Vagina (tissue), 2 donors: ENCODE data around the gene TLE3. TPM values are rescaled to one million over a fixed set of nuclear protein-coding genes. Genes with fewer than 3 reads are reported as not detected.

Experiments used
- DNase-seq, 2 donors: peaks; one replicate each; pipeline ENCODE4 v3.0.0-alpha.2; 2017; ENCODE audit errors: extremely low spot score in 2 of 2
- H3K27ac ChIP-seq: fragments of 200-600 bp; sonication (generic); one replicate; pipeline ENCODE4 v1.5.1; 2019
- H3K27me3 ChIP-seq: fragments of 200-600 bp; sonication (generic); one replicate; pipeline ENCODE4 v1.5.1; 2019
- H3K36me3 ChIP-seq, 2 donors: fragments of 200-600 bp; sonication (generic); one replicate each; pipeline ENCODE4 v1.5.1; 2017 to 2019
- H3K4me1 ChIP-seq: fragments of 200-600 bp; sonication (generic); one replicate; pipeline ENCODE4 v1.5.1; 2019
- H3K4me3 ChIP-seq, 2 donors: fragments of 200-600 bp; sonication (generic); 1 replicate in 1 of 2; 2 replicates in 1 of 2; pipeline ENCODE4 v1.5.1; 2016 to 2019
- H3K9me3 ChIP-seq: fragments of 200-600 bp; sonication (generic); one replicate; pipeline ENCODE4 v1.5.1; 2019
- POLR2A ChIP-seq, 2 donors: fragments of 450-650 bp; IDR thresholded peaks; one replicate each; pipeline ENCODE4 v1.6.1; 2017; ENCODE audit warnings: antibody characterized with exemption in 2 of 2, mild to moderate bottlenecking in 2 of 2, moderate library complexity in 2 of 2
- POLR2AphosphoS5 ChIP-seq, 2 donors: sonication (generic); formaldehyde crosslinking; IDR thresholded peaks; one replicate each; pipeline ENCODE4 v1.9.0; 2017; ENCODE audit warnings: antibody characterized with exemption in 2 of 2, mild to moderate bottlenecking in 2 of 2, low read depth in 1 of 2; ENCODE audit not compliant: insufficient read depth in 1 of 2
- intact Hi-C: fragments of 100-400 bp; cut with DNase I; formaldehyde crosslinking; loops from one replicate; pipeline ENCODE4 v1.15.1; 2023
- total RNA-seq: library from RNA; depleted of rRNA; stranded (reverse); fragments of >200 nt; gene quantifications from one replicate; pipeline ENCODE4 v1.2.3, GENCODE V29; 2016
- TF ChIP-seq, protein P1 (sequence below), 3 experiments: fragments of 450-650 bp in 2 of 3; fragments of 200-600 bp in 1 of 3; sonication (generic) in 1 of 3; IDR thresholded peaks; one replicate each; pipeline ENCODE4 v1.5.1; 2017 to 2019; ENCODE audit warnings: antibody characterized with exemption in 3 of 3, mild to moderate bottlenecking in 2 of 3, moderate library complexity in 2 of 3

The TLE3 gene
- total RNA-seq, 1 donor from 2014 or later, result 64.6 TPM

DNA sequence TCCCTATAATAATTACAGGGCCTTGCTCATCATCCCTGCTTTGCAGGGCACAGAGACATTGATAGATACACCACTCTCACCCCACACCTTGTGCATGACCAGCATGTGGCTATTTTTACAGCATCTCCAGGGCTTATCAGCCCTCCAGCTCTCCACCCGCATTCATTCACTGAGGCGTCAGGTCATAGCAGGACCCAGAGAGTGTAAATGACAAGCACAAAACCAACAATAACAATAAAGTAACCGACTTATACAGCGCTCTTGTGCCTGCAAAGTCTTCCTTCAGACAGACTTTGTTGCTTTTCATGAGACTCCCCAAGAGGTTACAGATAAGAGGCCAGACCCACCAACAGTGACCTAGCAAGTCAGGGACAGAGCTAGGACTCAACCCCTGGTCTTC lies 80.7 kb downstream of the TLE3 start:
- Histone ChIP-seq H3K27me3 (no peaks in the 10 kb centered on the region), H3K27ac (no peak overlapping the region), H3K4me1 (no peaks in the 10 kb centered on the region), H3K4me3 (no peak overlapping the region), H3K9me3 (no peaks in the 10 kb centered on the region), H3K36me3 (no peaks in the 10 kb centered on the region)
- DNase-seq, result no peak
- intact Hi-C loops, result no loop called here
- TF ChIP-seq, protein P1, sequence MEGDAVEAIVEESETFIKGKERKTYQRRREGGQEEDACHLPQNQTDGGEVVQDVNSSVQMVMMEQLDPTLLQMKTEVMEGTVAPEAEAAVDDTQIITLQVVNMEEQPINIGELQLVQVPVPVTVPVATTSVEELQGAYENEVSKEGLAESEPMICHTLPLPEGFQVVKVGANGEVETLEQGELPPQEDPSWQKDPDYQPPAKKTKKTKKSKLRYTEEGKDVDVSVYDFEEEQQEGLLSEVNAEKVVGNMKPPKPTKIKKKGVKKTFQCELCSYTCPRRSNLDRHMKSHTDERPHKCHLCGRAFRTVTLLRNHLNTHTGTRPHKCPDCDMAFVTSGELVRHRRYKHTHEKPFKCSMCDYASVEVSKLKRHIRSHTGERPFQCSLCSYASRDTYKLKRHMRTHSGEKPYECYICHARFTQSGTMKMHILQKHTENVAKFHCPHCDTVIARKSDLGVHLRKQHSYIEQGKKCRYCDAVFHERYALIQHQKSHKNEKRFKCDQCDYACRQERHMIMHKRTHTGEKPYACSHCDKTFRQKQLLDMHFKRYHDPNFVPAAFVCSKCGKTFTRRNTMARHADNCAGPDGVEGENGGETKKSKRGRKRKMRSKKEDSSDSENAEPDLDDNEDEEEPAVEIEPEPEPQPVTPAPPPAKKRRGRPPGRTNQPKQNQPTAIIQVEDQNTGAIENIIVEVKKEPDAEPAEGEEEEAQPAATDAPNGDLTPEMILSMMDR (IDR thresholded peaks at IDR 0.05), result no peak
- TF ChIP-seq POLR2A (IDR thresholded peaks at IDR 0.05) (no peak), POLR2AphosphoS5 (IDR thresholded peaks at IDR 0.05; ENCODE audit: insufficient read depth in 1 of 2, low read depth in 1 of 2) (no peak)

DNA sequence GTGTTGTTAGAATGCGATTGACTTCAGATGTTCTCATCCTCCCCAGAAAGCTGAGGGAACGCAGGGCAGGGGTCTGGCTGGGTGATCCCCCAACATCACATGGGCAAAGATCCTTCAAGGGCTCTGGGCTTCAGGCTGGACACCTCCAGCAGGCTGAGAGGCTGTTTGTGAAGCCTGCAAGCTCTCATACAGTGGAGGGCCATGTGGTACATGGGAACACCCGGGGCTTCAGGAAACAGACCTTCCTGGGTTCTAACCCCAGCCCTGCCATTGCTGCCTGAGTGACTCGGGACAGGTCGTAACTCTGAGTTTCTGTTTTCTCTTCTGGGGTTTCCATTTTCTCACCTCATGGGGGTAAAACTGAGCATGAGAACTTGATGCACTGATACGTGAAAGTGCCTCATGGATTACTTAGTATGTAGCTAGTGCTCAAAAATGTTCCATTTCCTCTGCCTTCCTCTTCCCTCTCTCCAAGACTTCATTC lies 81.2 kb downstream of the TLE3 start:
- no peak overlapping the region for H3K27ac ChIP-seq
- DNase-seq, result no peak
- no peaks in the 10 kb centered on the region for H3K4me1 ChIP-seq
- H3K36me3 ChIP-seq, result no peaks in the 10 kb centered on the region
- TF ChIP-seq POLR2AphosphoS5 (IDR thresholded peaks at IDR 0.05; ENCODE audit: insufficient read depth in 1 of 2, low read depth in 1 of 2) (no peak), POLR2A (IDR thresholded peaks at IDR 0.05) (no peak)
- H3K4me3 ChIP-seq, result no peak overlapping the region
- no peaks in the 10 kb centered on the region for H3K9me3 ChIP-seq
- intact Hi-C loops, result no loop called here
- no peaks in the 10 kb centered on the region for H3K27me3 ChIP-seq

DNA sequence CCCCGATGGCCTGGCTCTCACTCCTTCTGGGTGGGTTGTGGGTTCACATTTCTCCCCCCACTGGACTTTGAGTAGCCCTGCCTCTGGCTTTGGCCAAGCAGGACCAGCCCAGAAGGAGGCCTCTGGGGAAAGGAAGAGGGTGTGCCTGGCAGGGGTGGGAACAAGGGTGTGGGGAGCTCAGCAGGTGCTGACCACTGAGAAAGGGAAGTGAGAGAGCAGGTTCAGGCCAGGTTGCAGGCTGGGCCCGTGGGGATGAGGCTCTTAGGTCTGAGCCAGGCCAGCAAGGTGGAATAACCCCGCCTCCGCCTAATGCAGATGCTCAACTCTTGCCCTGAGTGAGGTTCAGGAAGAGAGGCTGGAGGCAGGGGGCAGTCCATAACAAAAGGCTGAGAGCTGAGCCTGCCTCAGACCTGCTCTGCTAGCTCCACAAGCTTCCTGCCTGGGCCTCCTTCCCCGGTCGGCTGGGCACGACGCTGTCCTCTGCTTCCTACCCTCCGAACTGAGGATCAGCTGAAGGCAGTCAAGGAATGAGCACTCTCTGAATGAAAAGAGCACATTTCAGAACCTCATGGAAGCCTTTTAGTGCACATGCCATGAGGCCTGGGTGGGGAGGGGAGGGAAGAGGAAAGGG lies 82.7 kb downstream of the TLE3 start:
- H3K4me1 ChIP-seq, result no peaks in the 10 kb centered on the region
- no peaks in the 10 kb centered on the region for H3K9me3 ChIP-seq
- no peak overlapping the region for H3K4me3 ChIP-seq
- DNase-seq, result no peak
- intact Hi-C loops, result no loop called here
- no peaks in the 10 kb centered on the region for H3K36me3 ChIP-seq
- no peak for TF ChIP-seq POLR2A (IDR thresholded peaks at IDR 0.05)
- TF ChIP-seq POLR2AphosphoS5 (IDR thresholded peaks at IDR 0.05; ENCODE audit: insufficient read depth in 1 of 2, low read depth in 1 of 2), result no peak
- TF ChIP-seq, protein P1 (IDR thresholded peaks at IDR 0.05), result no peak
- H3K27ac ChIP-seq, result no peak overlapping the region
- no peaks in the 10 kb centered on the region for H3K27me3 ChIP-seq

DNA sequence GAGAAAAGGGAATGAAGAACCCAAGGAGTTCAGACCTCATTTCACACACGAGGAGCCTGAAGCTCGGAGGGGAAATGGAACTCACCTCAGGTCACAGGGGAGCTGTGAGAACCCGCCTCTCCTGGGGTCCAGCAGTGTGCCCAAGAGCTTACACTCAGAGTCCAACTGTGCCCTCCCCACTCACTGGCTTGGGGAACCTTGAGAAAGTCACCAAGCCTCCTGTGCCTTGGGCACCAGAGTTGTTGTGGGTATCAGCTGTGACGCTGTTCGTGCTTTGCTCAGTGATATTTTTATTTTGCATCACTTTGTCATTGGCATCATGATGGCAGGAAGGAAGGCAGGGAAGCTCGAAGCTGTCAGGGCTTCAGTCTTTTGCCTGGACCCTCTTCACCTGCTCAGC lies 83.4 kb downstream of the TLE3 start:
- no peak overlapping the region for H3K4me3 ChIP-seq
- no peak for DNase-seq
- no peak overlapping the region for H3K27ac ChIP-seq
- H3K4me1 ChIP-seq, result no peaks in the 10 kb centered on the region
- intact Hi-C loops, result no loop called here
- no peaks in the 10 kb centered on the region for H3K27me3 ChIP-seq
- no peak for TF ChIP-seq POLR2AphosphoS5 (IDR thresholded peaks at IDR 0.05; ENCODE audit: insufficient read depth in 1 of 2, low read depth in 1 of 2)
- no peak for TF ChIP-seq POLR2A (IDR thresholded peaks at IDR 0.05)
- TF ChIP-seq, protein P1 (IDR thresholded peaks at IDR 0.05), result no peak
- no peaks in the 10 kb centered on the region for H3K9me3 ChIP-seq
- no peaks in the 10 kb centered on the region for H3K36me3 ChIP-seq

DNA sequence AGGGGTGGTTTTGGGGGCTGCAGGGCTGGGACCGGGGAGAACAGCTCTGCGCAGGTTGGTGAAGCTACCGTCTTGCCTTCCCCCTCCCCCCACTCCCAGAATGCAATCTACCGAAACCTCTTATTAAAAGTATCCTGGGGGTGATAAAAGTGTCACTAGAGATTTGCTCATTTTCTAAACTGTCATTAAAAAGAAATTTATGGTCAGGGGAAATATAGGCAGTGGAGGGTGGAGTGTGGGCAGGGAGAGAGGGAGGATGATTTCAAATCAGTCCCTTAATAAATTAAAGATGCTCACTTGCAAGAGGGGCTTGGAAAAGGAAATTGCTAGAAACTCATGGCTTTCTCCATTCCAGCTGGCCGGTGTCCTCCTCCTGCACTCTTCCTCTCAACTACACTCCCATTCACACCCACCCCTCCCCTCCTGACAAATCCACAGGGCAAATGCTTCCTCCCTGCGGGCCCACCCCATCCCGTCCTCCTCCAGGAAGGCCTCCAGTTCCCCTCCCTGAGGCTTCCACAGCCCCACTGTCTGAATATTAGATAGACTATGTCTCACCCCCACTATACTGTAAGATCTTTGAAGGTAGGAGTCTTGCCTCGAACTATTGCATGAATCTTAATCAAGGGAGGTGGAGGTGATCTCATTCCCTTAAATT lies 83.9 kb downstream of the TLE3 start:
- intact Hi-C loops, result no loop called here
- Histone ChIP-seq H3K36me3 (no peaks in the 10 kb centered on the region), H3K9me3 (no peaks in the 10 kb centered on the region), H3K4me1 (no peaks in the 10 kb centered on the region), H3K27me3 (no peaks in the 10 kb centered on the region), H3K27ac (no peak overlapping the region), H3K4me3 (no peak overlapping the region)
- TF ChIP-seq POLR2AphosphoS5 (IDR thresholded peaks at IDR 0.05; ENCODE audit: insufficient read depth in 1 of 2, low read depth in 1 of 2) (no peak), POLR2A (IDR thresholded peaks at IDR 0.05) (no peak)
- TF ChIP-seq, protein P1 (IDR thresholded peaks at IDR 0.05), result no peak
- DNase-seq, result no peak
